ENCODE data around the gene XRN1. TPM values are rescaled to one million over a fixed set of nuclear protein-coding genes. Genes with fewer than 3 reads are reported as not detected.

The XRN1 gene
- total and polyA plus RNA-seq, 10 of the 15 experiments (the other 5 are each of a cell fraction or from before 2014, with no cell fraction given) = 1.7 to 38.8 (median 15.5) TPM

- Histone ChIP-seq H3K27ac (ENCODE audit: control insufficient read depth, insufficient read depth) (no peak overlapping the region), H4K20me1 (ENCODE audit: control insufficient read depth, insufficient read depth) (no peaks in the 10 kb centered on the region), H3K4me3 (no peak overlapping the region), H3K9ac (ENCODE audit: control insufficient read depth, insufficient read depth, low read length) (no peak overlapping the region), H3K27me3 (replicated peaks in 1 of 2; ENCODE audit: control insufficient read depth in 2 of 2, insufficient read depth in 2 of 2, low read length in 1 of 2) (no peaks in the 10 kb centered on the region), H3K9me3 (replicated peaks; ENCODE audit: control insufficient read depth, insufficient read depth, low read length) (no peaks in the 10 kb centered on the region), H3K4me1 (ENCODE audit: control insufficient read depth, insufficient read depth, low read length) (no peaks in the 10 kb centered on the region), H3K36me3 (ENCODE audit: control insufficient read depth in 2 of 2, insufficient read depth in 2 of 2, low read length in 1 of 2) (no peaks in the 10 kb centered on the region), H3K4me2 (ENCODE audit: control insufficient read depth, insufficient read depth) (no peak overlapping the region), H2AFZ (ENCODE audit: control insufficient read depth, low read depth, low read length) (no peak overlapping the region), H3K79me2 (ENCODE audit: control insufficient read depth, insufficient read depth, low read length) (no peaks in the 10 kb centered on the region)
- CTCF ChIA-PET = no interaction called here
- no TSS peak for BruUV-seq (replicated peaks)
- ATAC-seq (no peak), DNase-seq (ENCODE audit: low read depth, low spot score) (no peak), FAIRE-seq (no peak)
- SMC1A ChIA-PET (ENCODE audit: uncharacterized antibody, unreplicated experiment) = no interaction called here
- intact Hi-C loops (cut with micrococcal nuclease; ENCODE audit: unreplicated experiment) (no loop called here), in situ Hi-C loops (cut with MboI) (no loop called here)
- RAD21 ChIA-PET (ENCODE audit: unreplicated experiment) = no interaction called here
- TF ChIP-seq, protein P1, sequence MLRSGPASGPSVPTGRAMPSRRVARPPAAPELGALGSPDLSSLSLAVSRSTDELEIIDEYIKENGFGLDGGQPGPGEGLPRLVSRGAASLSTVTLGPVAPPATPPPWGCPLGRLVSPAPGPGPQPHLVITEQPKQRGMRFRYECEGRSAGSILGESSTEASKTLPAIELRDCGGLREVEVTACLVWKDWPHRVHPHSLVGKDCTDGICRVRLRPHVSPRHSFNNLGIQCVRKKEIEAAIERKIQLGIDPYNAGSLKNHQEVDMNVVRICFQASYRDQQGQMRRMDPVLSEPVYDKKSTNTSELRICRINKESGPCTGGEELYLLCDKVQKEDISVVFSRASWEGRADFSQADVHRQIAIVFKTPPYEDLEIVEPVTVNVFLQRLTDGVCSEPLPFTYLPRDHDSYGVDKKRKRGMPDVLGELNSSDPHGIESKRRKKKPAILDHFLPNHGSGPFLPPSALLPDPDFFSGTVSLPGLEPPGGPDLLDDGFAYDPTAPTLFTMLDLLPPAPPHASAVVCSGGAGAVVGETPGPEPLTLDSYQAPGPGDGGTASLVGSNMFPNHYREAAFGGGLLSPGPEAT (IDR thresholded peaks at IDR 0.05; ENCODE audit: low read depth) = no peak
- TF ChIP-seq NFIC (IDR thresholded peaks at IDR 0.05; ENCODE audit: low read depth, low read length) = no peak
- TF ChIP-seq PAX8 (IDR thresholded peaks at IDR 0.05) = no peak
- no peak for TF ChIP-seq IRF5 (IDR thresholded peaks at IDR 0.05; ENCODE audit: borderline replicate concordance)
- no peak for TF ChIP-seq RAD21 (IDR thresholded peaks at IDR 0.05; ENCODE audit: insufficient read depth, low read depth, low read length)
- no peak for TF ChIP-seq TCF3 (IDR thresholded peaks at IDR 0.05; ENCODE audit: borderline replicate concordance, insufficient read depth, low read depth, low read length)
- no peak for TF ChIP-seq ZNF592 (IDR thresholded peaks at IDR 0.05)
- TF ChIP-seq SRF (IDR thresholded peaks at IDR 0.05; ENCODE audit: low read depth in 2 of 2, low read length in 2 of 2) = no peak
- TF ChIP-seq ZNF622 (IDR thresholded peaks at IDR 0.05) = no peak
- no peak for TF ChIP-seq ZBTB33 (IDR thresholded peaks at IDR 0.05)
- no peak for TF ChIP-seq ELK1 (IDR thresholded peaks at IDR 0.05; ENCODE audit: low read depth, low read length)
- TF ChIP-seq ZNF274 (IDR thresholded peaks at IDR 0.05; ENCODE audit: insufficient read depth, insufficient read length) = no peak
- no peak for TF ChIP-seq ESRRA (IDR thresholded peaks at IDR 0.05; ENCODE audit: low read length)
- no peak for TF ChIP-seq NR2C1 (IDR thresholded peaks at IDR 0.05)
- TF ChIP-seq MYC (IDR thresholded peaks at IDR 0.05; ENCODE audit: insufficient read depth, insufficient read length, insufficient replicate concordance, low read length, severe bottlenecking) = no peak
- POLR2A ChIA-PET = no interaction called here
Measured at GRCh38 chr3:142273501-142273900, 174.3 kb downstream of the XRN1 start.
